PFSK-1 (cell line): Measurements from ENCODE around the gene FAXDC2.

Experiments
- POLR2AphosphoS5 ChIP-seq: IDR thresholded peaks from 2 replicates; pipeline ENCODE4 v1.6.1; 2012; ENCODE audit warnings: low read depth, mild to moderate bottlenecking, control low read depth, low read length, moderate library complexity
- REST ChIP-seq, 2 experiments: IDR thresholded peaks; 2 replicates each; pipeline versions ENCODE4 v1.6.1 to v1.8.0; 2011 to 2012; ENCODE audit warnings: low read depth in 2 of 2, low read length in 2 of 2, control low read depth in 1 of 2, inconsistent platforms in 1 of 2, mild to moderate bottlenecking in 1 of 2, moderate library complexity in 1 of 2; ENCODE audit not compliant: insufficient read depth in 1 of 2
- TAF1 ChIP-seq: IDR thresholded peaks from 2 replicates; pipeline ENCODE4 v1.6.1; 2012; ENCODE audit warnings: low read length, control low read depth, borderline replicate concordance; ENCODE audit not compliant: insufficient read depth

- TF ChIP-seq POLR2AphosphoS5: no peak
- TF ChIP-seq REST (IDR thresholded peaks at IDR 0.05; ENCODE audit: insufficient read depth in 1 of 2, low read depth in 2 of 2, low read length in 2 of 2): no peak
- TF ChIP-seq TAF1: no peak
These were observed 9.7 kb upstream of the FAXDC2 start for GRCh38 chr5:154860123-154860522.
